ENCODE results near the gene VPS51. TPM values are rescaled to one million over a fixed set of nuclear protein-coding genes. Genes with fewer than 3 reads are reported as not detected.
A peak's percentile ranks its signal among the peaks of the same experiment; 100 is the strongest.

VPS51 gene
- total and polyA plus RNA-seq, 9 of the 15 experiments (the other 6 are each of a cell fraction or from before 2014, with no cell fraction given): 1.8 to 143 (median 46.8) TPM

DNA sequence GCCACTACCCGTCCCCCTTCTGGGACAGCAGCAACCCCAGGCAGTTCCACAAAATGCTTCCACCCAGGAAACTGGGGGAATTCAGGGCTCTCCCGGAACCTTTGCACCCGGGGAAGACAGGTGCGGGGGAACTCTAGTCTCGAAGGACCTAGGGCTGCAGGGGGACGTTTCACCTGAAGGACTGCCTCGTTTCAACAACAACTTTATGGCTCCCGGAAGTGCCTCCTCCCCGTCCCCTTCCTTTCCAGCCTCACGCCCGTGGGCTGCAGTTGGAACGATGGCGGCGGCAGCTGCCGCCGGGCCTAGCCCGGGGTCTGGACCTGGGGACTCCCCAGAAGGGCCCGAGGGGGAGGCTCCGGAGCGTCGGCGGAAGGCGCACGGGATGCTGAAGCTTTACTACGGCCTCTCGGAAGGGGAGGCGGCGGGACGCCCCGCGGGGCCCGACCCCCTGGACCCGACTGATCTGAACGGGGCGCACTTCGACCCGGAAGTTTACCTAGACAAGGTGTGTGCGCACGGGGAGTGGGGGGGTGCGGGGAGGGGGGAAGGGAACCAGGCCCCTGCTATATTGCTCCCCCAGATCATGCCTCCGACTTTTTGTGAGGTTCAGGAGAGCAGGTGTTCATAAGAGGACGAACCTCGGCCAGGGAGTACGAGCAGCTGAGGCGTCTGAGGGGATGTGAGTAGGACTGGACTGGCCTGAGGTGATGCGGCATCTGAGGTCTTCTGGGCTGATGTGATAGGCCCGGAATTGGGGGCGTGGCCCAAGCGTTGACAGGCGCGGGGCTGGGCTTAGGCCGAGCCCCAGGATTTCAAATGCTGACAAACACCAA is at the start of gene VPS51 (continued):
- TF ChIP-seq, protein P1, sequence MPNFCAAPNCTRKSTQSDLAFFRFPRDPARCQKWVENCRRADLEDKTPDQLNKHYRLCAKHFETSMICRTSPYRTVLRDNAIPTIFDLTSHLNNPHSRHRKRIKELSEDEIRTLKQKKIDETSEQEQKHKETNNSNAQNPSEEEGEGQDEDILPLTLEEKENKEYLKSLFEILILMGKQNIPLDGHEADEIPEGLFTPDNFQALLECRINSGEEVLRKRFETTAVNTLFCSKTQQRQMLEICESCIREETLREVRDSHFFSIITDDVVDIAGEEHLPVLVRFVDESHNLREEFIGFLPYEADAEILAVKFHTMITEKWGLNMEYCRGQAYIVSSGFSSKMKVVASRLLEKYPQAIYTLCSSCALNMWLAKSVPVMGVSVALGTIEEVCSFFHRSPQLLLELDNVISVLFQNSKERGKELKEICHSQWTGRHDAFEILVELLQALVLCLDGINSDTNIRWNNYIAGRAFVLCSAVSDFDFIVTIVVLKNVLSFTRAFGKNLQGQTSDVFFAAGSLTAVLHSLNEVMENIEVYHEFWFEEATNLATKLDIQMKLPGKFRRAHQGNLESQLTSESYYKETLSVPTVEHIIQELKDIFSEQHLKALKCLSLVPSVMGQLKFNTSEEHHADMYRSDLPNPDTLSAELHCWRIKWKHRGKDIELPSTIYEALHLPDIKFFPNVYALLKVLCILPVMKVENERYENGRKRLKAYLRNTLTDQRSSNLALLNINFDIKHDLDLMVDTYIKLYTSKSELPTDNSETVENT (CRISPR knock-in tag; IDR thresholded peaks at IDR 0.05): peak; percentile 60; the same call in 1 of the 2 replicates
- peak; percentile 68 for TF ChIP-seq CTBP1 (IDR thresholded peaks at IDR 0.05; ENCODE audit: borderline replicate concordance)
- peak; percentile 83; the same call in 1 of the 2 replicates for TF ChIP-seq NFATC3 (IDR thresholded peaks at IDR 0.05)
- TF ChIP-seq ZNF695 (CRISPR knock-in tag; IDR thresholded peaks at IDR 0.05): no peak
- no peak for TF ChIP-seq CHAMP1 (IDR thresholded peaks at IDR 0.05)
- no peak for TF ChIP-seq ZNF274 (IDR thresholded peaks at IDR 0.05; ENCODE audit: borderline replicate concordance, low read depth, low read length)
- TF ChIP-seq RB1 (IDR thresholded peaks at IDR 0.05; ENCODE audit: low read depth): peak; percentile 94
- no peak for TF ChIP-seq PATZ1 (CRISPR knock-in tag; IDR thresholded peaks at IDR 0.05; ENCODE audit: borderline replicate concordance)
- TF ChIP-seq MAZ (CRISPR knock-in tag; conservative IDR thresholded peaks at IDR 0.05 in 1 of 2, IDR thresholded peaks at IDR 0.05 in 1 of 2): peak; percentile 89 to 94
- TF ChIP-seq TFAP4 (CRISPR knock-in tag; IDR thresholded peaks at IDR 0.05; ENCODE audit: borderline replicate concordance): peak; percentile 82
- TF ChIP-seq MYBL2 (IDR thresholded peaks at IDR 0.05; ENCODE audit: low read depth): no peak
- no peak for TF ChIP-seq MYBL2 (CRISPR knock-in tag; IDR thresholded peaks at IDR 0.05; ENCODE audit: borderline replicate concordance)
- TF ChIP-seq PML (IDR thresholded peaks at IDR 0.05; ENCODE audit: low read length): no peak; the same call in 1 of the 2 replicates
- no peak for TF ChIP-seq NELFE (IDR thresholded peaks at IDR 0.05; ENCODE audit: insufficient read depth, insufficient read length)
- no peak for TF ChIP-seq ZNF212 (CRISPR knock-in tag; IDR thresholded peaks at IDR 0.05)
- no peak for TF ChIP-seq MAFG (tag; conservative IDR thresholded peaks at IDR 0.05)
- no peak for TF ChIP-seq ZNF282 (CRISPR knock-in tag; IDR thresholded peaks at IDR 0.05)
- peak; percentile 98 for TF ChIP-seq ZKSCAN1 (IDR thresholded peaks at IDR 0.05; ENCODE audit: low read depth, low read length)
- peak; percentile 86 for TF ChIP-seq RNF2 (IDR thresholded peaks at IDR 0.05)

Data from K562 (cell line).